ENCODE data around the gene INTS15.

The INTS15 gene

DNA sequence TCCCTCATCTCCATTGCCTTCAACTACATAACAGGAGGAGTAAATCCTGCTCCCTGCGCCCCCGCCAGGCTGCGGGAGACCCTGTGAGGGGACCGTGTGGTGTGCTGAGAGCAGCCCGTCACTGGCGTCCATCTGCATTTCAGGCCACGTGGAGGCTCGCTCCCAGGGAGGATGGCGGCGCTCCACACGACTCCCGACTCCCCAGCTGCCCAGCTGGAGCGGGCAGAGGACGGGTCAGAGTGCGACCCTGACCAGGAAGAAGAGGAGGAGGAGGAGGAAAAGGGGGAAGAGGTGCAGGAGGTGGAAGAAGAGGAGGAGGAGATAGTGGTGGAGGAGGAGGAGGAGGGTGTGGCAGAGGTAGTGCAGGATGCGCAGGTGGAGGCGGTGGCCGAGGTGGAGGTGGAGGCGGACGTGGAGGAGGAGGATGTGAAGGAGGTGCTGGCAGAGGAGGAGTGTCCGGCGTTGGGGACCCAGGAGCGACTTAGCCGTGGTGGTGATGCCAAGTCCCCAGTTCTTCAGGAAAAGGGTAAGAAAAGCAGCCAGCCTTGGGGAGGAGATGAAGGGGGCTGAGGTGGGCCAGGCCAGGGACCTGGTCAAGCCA is 52.5 kb downstream of the INTS15 start:
- DNase-seq (ENCODE audit: extremely low read depth in 1 of 2, low read depth in 1 of 2) = no peak

DNA sequence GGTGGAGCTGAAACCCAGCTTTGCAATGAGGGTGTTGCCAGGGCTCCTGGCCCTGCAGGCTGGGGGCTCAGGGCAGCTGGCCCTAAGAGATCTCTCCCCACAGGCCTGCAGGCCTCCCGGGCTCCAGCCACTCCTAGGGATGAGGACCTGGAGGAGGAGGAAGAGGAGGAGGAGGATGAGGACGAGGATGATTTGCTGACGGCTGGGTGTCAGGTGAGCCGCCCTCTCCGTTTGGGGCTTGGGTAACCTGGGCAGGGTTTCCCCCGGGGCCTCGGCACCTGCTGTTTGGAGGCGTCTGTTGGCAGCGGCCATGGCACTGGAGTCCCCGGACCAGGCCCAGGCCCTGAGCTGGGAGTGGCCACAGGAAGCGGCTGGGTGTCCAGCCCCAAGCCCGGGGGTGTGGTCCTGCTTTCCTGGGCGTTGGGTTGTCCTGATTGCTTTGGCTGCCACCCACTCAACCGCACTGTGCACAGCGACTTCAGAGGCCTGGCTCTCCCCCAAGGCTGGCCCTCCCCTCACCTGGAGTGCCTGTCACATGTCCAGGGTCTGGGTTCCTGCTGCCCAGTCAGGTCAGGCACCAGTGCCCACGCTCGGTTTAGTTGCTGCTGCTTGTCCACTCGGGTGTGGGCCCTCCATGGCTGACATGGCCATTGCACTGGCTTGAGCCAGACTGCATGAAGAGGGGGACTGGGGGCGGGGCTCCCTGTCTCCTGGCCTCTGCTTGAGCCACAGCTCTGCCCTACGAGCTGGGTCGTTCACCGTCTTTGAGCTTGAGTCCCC is 53.2 kb downstream of the INTS15 start:
- no peak for DNase-seq (ENCODE audit: extremely low read depth in 1 of 2, low read depth in 1 of 2)

DNA sequence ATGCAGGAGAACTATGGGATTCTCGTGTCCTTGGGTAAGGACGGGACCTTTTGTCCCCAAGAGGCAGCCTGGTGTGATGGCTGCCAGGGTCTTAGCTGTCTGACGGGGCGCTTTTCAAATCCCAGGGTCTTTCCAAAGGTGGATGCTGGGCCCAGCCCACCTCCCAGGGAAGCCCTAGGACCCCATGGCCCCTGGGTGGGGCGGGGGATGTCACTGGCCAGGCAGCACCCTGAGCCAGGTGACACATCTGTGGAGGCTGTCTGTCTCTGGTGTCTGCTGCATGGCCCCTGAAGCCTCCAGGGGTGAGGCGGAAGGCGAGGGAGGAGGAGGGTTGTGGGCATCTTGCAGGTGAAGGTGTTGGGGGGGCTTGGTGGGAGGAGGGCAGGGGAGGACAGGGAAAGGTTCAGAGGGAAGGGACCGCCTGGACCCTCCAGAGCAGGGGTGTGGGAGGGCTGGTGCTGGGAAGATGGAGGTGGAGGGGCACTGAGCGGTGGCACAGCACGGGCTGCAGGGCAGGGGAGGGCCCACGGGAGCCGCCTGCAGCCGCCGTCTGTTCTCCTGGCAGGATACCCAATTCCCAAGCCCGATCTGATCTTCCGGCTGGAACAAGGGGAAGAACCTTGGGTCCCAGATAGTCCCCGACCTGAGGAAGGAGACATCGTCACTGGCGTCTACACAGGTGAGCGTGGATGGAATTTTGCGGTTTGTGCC is 54.2 kb downstream of the INTS15 start:
- DNase-seq (ENCODE audit: extremely low read depth in 1 of 2, low read depth in 1 of 2) = no peak

DNA sequence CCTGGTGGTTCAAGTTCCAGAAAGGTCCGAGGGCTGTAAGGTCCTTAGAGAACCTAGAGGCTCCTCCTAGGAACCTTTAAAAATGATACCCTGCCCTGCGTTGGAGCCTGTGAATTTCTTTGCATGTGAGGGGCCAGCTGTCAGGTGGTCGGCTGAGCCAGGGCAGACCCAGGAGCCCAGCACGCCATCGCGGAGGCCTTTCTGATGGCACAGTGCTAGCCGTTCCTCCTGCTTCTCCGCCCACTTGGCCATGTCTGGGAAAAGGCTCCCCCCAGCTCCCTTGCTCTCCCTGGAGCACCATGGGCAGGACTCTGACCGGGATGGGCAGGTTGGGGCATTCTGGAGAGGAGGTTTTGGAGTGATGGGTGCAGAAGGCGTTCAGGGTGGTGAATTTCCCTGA is 54.9 kb downstream of the INTS15 start:
- no peak for DNase-seq (ENCODE audit: extremely low read depth in 1 of 2, low read depth in 1 of 2)

DNA sequence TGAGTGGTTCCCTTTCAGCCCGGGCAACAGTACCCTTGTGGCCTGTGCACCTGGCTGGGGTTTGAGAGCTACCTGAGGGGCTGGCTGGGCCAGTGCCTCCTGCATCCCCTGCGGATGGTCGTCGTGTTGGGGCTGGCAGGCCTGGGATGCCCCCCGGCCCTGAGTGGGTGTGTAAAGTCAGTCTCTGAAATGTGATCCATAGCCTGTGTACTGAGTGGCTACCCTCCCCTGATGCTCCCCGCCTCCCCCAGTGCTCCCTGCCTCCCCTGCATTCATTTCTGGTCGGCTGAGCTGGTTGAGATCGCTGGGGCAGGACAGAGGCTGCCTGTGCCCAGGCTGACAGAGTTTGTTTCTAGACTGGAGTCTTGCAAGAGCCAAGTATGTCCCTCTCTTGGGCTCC is 56.6 kb downstream of the INTS15 start:
- DNase-seq (ENCODE audit: extremely low read depth in 1 of 2, low read depth in 1 of 2) = no peak

DNA sequence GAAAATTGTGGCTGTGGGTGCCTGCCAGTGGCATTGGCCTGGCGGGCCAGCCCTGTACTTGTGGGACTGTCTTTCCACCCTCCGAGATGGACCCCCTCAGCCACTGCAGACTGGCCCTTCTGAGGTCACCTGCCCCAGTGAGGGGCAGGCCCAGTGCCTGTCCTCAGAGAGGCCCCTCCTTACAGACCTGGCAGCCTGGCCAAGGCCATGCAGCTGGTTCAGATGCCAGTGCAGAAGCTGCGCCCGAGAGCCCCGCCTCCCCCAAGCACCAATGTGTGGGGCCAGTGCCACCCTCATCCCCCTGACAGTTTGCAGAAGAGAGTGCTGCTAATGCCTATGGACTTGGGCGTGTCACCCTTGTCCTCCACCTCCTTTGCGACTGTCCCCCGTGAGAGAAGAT is 57.3 kb downstream of the INTS15 start:
- no peak for DNase-seq (ENCODE audit: extremely low read depth in 1 of 2, low read depth in 1 of 2)

DNA sequence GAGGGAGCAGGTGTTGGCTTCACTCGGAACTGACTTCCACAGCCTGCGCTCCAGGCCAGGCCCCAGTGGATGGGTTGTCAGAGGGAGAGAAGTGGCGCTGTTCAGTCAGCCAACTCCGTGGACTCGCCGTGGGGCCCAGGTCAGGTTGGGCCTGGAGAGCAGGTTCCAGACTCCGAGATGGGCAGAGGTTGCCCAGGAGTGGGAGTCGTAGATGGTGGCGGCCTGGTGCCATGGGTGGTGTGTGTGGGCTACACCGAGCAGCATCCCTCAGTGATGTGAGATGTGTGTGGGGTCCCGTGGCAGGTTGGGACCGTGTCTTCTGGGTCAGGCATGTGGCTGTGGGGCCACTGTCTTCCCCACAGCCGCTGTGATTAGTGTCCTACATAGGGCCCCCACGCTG is 57.7 kb downstream of the INTS15 start:
- DNase-seq (ENCODE audit: extremely low read depth in 1 of 2, low read depth in 1 of 2) = no peak

DNA sequence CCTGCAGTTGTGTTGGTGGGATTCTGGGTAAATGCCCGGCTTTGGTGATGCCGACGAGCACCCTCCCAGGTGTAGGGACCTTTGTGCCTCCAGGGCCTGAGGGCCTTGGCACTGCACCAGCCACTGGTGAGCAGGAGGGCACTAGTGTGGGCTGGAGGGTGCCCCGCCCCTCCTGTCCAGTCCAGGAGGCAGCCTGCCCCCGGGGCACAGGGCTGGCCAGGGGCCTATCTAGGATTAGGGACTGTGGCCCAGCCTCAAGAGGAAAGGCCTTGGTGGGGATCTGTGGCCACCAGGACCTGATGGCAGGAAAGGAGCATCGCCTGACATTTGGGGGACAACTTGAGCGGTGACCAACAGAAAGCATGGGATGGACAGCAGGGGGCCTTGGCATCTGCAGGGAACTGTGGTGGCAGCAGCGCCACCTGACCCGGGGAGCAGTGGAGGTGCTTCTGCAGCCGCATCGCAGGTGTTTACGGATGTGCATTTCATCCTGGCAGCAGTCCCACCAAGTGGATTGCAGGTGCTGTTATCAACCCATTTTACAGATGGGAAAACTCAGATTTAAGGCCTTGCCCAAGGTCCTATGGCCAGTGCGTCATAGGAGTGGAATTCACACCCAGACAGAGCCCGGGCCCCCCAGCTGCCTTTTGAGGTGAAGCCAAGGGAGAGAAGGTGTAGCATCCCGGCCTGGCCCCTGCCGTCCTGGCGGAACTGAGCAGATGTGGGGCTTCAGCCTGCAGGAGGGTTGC is 58.4 kb downstream of the INTS15 start:
- DNase-seq (ENCODE audit: extremely low read depth in 1 of 2, low read depth in 1 of 2) = no peak

DNA sequence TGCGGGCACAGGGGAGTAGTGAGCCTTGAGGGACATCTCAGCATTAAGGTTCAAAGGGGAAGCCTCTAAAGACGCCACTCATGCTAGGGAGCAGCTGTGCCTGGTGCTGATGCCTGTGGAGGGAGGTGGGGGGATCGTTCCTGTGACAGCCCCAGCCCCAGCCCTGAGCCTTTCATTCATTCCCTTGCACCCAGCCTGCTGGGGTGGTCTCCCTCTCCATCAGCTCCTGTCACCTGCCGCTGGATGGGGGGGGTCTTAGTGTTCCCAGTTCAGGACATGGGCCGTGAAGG is 58.9 kb downstream of the INTS15 start:
- no peak for DNase-seq (ENCODE audit: extremely low read depth in 1 of 2, low read depth in 1 of 2)

DNA sequence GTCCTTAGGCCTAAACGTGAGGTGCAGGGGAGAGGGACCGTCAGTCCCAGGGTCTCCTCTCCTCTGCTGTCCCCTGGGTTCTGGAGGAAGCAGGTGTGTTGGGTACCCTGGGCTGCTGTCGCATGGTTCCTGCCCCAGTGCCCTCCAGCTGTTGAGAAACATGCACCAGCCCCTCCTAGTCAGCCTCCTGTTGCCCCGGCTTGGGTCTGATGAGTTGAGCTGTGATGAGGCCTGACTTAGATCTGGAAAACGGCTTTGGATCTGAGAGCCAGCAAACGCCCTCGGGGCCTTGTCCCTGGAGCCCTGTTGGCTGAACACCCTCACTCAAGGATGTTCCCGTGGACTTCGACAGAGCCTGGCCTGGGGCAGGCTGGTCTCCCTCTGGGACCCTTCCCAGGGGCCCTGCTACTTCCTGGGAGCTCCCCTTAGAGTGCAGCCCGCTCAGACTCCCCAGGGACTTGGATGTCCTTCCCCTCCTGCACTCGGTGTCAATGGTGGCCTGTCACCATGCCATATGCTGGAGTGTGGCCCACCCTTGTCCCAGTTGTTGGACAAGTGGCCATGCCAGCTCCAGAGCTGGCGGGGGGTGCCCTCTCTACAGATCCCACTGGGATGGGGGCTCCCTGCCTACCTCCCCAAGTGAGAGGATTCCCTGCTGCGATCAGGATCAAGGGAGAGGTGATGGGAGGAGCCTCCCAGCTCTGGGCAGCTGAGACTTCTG is 59.6 kb downstream of the INTS15 start:
- no peak for DNase-seq (ENCODE audit: extremely low read depth in 1 of 2, low read depth in 1 of 2)

DNA sequence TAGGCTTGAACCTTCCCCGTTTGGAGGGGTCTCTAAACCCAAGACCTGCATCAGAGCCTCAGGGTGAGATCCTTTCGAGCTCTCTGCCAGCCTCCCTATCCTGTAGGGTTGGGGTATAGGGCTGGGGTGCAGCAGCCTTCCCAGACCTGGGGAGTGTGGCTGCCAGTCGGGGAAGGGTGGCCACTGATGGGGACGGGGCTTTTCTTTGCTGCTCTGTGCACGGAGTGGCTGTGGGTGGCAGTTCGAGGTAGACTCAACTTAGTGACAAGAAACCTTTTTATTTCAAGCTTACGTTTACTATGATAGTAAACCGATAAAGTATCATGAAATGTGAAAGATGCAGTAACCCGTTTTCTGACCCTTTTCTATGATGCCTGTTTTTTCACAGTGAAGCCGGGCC is 60.3 kb downstream of the INTS15 start:
- DNase-seq (ENCODE audit: extremely low read depth in 1 of 2, low read depth in 1 of 2) = no peak

DNA sequence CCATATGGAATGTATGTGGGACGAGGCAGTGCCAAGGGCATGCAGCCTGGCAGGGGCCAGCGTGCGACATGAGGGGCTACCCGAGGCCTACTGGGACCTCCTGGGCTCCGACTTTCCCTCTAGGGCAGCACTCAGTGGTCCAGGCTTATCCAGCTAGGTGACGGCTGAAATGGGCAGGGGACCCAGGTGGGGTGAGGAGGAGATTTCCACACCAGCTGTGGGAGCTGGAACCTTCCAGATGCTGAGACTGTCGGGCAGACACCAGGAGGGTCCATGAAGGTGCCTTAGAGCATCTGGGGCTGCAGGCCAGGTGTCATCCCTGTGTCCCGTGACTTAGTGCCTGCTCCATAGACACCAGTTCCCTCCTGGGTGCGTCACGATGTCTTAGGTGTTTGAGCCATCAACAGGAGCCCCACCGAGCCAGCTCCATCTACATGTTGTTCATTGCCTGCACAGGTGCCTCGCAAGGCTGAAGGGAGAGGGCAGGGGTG is 60.7 kb downstream of the INTS15 start:
- DNase-seq (ENCODE audit: extremely low read depth in 1 of 2, low read depth in 1 of 2) = no peak

DNA sequence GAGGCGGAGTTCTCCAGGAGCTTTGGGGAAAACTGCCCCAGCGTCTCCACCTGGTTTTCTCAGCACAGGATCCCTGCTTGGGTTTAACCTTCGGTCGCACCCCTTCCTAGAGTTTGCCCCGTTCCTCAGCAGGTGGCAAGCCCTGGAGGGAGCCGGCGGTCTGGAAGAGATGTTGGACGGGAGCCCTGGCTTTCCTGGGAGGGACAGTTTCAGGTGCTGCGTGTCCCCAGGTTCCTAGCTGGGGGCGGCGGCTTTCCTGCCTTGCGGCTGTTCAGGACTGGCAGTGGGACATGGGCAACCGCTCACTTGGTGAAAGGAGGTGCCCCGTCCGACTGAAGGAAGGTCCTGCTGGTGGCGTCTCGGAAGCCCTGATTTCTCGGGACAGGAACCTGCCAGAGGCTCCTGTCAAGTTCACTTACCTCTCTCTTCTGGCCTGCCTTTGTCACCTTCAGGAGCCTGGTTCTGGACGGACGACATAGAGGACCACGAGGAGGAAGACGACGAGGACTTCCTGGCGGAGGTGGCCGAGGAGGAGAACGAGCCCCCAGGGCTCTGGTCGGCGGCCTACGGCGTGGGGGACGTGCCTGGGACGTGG is 62.1 kb downstream of the INTS15 start:
- DNase-seq (ENCODE audit: extremely low read depth in 1 of 2, low read depth in 1 of 2) = no peak

DNA sequence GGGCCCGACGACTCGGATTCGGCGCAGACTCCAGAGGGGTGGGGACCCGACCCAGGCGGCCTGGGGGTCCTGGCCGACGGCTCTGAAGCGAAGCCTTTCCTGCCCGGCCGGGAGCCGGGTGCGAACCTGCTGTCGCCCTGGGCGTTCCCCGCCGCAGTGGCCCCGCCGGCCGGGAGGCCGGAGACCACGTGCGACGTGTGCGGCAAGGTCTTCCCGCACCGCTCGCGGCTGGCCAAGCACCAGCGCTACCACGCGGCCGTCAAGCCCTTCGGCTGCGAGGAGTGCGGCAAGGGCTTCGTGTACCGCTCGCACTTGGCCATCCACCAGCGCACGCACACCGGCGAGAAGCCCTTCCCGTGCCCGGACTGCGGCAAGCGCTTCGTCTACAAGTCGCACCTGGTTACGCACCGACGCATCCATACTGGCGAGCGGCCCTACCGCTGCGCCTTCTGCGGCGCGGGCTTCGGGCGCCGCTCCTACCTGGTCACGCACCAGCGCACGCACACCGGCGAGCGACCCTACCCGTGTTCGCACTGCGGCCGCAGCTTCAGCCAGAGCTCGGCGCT is 62.7 kb downstream of the INTS15 start:
- DNase-seq (ENCODE audit: extremely low read depth in 1 of 2, low read depth in 1 of 2) = no peak

DNA sequence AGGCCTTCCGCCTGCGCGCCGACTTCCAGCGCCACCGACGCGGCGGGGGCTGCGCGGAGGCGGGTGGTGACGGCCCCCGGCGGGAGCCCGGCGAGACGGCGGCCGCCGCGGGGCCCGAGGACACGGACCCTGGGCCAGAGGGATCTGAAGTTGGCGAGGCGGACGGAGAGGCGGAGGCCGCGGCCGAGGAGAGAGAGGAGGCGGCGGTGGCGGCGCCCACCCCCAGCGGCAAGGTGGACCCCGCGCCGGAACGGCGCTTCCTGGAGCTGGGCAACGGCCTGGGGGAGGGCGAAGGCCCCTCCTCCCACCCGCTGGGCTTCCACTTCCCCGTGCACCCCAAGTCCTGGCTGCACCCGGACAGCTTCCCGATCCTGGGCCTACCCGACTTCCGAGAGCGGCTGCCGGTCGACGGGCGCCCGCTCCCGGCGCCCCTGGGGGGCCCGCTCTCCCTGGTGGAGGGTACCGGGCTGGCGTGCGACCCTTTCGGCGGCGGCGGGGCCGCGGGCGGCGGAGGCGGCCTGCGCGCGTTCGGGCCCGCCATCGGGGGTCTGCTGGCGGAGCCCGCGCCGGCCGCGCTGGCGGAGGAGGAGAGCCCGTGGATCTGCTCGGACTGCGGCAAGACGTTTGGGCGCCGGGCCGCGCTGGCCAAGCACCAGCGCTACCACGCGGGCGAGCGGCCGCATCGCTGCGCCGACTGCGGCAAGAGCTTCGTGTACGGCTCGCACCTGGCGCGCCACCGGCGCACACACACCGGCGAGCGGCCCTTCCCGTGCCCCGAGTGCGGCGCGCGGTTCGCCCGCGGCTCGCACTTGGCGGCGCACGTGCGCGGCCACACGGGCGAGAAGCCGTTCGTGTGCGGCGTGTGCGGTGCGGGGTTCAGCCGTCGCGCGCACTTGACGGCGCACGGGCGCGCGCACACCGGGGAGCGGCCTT is 63.5 kb downstream of the INTS15 start:
- DNase-seq (ENCODE audit: extremely low read depth in 1 of 2, low read depth in 1 of 2) = no peak

DNA sequence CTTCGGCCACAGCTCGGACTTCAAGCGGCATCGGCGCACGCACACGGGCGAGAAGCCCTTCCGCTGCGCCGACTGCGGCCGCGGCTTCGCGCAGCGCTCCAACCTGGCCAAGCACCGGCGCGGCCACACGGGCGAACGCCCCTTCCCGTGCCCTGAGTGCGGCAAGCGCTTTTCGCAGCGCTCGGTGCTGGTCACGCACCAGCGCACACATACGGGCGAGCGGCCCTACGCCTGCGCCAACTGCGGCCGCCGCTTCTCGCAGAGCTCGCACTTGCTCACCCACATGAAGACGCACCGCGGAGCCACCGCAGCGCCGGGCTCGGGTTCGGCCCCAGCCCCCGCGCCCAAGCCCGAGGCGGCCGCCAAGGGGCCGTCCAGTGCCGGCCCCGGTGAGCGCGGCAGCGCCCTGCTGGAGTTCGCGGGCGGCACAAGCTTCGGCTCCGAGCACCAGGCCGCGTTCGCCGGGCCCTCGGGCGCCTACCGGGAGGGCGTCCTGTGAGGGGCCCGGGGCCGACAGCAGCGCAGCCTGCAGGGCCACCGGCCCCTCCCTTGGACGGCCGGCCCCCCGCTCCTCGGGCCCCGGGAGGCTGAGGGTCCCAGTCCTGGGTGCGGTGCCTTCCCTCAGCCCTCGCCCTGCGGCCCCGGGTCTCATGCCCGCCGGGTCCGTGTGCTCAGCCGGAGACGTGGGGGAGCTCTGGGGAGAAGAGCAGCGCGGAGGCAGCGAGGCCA is 64.5 kb downstream of the INTS15 start:
- DNase-seq (ENCODE audit: extremely low read depth in 1 of 2, low read depth in 1 of 2) = no peak

DNA sequence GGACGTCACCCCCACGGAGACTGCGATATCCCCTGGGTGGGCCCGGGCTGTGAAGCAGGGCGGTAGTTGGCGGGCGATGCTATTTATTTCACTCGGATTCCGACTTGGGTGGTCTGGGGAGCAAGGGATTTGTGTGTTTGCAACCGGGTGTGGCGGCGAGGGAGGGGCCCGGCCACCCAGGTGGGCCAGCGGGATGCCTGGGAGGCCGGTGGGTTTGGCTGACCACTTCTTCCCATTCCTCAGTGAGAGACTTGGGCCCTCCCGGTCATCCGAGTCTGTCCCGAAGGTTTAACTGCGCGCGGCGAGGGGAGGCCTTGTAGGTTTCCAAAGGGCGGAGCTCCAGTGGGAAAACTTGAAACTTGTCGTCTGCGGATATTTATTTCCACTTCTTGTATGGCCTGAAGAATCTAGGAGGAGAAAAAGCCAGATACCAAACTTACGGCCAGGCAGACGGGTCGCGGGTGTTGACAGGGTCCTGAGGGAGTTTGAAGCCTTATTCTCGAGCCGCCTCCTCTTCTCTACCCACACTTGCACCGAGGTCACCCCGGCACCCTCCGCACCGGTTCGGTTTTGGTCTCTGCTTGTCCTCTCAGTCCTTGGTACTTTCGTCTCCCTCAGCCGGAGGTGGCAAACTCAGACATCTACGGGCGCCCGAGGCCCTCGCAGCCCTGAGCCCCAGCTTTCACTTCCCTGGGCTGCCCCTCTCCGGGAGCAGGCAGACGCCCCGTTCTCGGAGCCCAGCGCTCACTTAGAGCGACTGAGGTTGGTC is 65.2 kb downstream of the INTS15 start:
- DNase-seq (ENCODE audit: extremely low read depth in 1 of 2, low read depth in 1 of 2) = no peak
